Kidney epithelial cell (primary cell): ENCODE measurements around the gene ENAH. TPM values are rescaled to one million over a fixed set of nuclear protein-coding genes. Genes with fewer than 3 reads are reported as not detected.
"Not testable (repeated sequence)": the region's sequence is repeated elsewhere in the genome, so short reads cannot be mapped to it uniquely, and the experiment has no call there.

ENCODE experiments used
- DNase-seq: peaks from one replicate; pipeline ENCODE4 v3.0.0-alpha.2; 2010; ENCODE audit warnings: low read depth
- H3K27me3 ChIP-seq: 2 replicates; pipeline ENCODE4 v1.6.0; 2011; ENCODE audit warnings: low read length; ENCODE audit not compliant: control insufficient read depth, insufficient read depth
- H3K36me3 ChIP-seq: 2 replicates; pipeline ENCODE4 v1.5.1; 2011; ENCODE audit warnings: low read length; ENCODE audit not compliant: control insufficient read depth, insufficient read depth
- H3K4me3 ChIP-seq: 2 replicates; pipeline ENCODE4 v1.5.1; 2011; ENCODE audit warnings: low read depth, mild to moderate bottlenecking, control low read depth, low read length
- total RNA-seq: library from RNA; depleted of rRNA; stranded (reverse); fragments of >200 nt; gene quantifications from 2 replicates; pipeline ENCODE4 v1.2.3, GENCODE V29; 2015
- TF ChIP-seq, protein P1 (sequence below): IDR thresholded peaks from 2 replicates; pipeline ENCODE4 v1.5.1; 2011; ENCODE audit warnings: mild to moderate bottlenecking, moderate library complexity, low read length, control low read depth, inconsistent platforms; ENCODE audit not compliant: insufficient read depth, poor library complexity, severe bottlenecking

Gene ENAH
- total RNA-seq, 1 donor from 2014 or later, result 95.8 TPM

GRCh38 chr1:225631021-225631663, 21.8 kb downstream of the ENAH start:
- TF ChIP-seq, protein P1, sequence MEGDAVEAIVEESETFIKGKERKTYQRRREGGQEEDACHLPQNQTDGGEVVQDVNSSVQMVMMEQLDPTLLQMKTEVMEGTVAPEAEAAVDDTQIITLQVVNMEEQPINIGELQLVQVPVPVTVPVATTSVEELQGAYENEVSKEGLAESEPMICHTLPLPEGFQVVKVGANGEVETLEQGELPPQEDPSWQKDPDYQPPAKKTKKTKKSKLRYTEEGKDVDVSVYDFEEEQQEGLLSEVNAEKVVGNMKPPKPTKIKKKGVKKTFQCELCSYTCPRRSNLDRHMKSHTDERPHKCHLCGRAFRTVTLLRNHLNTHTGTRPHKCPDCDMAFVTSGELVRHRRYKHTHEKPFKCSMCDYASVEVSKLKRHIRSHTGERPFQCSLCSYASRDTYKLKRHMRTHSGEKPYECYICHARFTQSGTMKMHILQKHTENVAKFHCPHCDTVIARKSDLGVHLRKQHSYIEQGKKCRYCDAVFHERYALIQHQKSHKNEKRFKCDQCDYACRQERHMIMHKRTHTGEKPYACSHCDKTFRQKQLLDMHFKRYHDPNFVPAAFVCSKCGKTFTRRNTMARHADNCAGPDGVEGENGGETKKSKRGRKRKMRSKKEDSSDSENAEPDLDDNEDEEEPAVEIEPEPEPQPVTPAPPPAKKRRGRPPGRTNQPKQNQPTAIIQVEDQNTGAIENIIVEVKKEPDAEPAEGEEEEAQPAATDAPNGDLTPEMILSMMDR, result no peak
- no peaks in the 10 kb centered on the region for H3K36me3 ChIP-seq
- no peak overlapping the region for H3K4me3 ChIP-seq
- DNase-seq, result no peak
- H3K27me3 ChIP-seq, result no peaks in the 10 kb centered on the region

GRCh38 chr1:225629483-225629882, 23.4 kb downstream of the ENAH start:
- Histone ChIP-seq H3K27me3 (no peaks in the 10 kb centered on the region), H3K4me3 (no peak overlapping the region), H3K36me3 (no peaks in the 10 kb centered on the region)
- TF ChIP-seq, protein P1, result no peak
- no peak for DNase-seq

DNA sequence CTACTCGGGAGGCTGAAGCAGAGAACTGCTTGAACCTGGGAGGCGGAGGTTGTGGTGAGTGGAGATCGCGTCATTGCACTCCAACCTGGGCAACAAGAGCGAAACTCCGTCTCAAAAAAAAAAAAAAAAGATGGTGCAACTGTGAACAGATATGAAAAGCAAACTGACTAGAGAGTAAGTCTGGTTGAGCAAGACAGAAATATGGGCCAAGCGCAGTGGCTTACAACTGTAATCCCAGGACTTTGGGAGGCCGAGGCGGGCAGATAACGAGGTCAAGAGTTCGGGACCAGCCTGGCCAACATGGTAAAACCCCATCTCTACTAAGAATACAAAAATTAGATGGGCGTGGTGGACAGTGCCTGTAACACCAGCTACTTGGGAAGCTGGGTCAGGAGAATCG, 24.1 kb downstream of the ENAH start:
- not testable (repeated sequence) for H3K4me3 ChIP-seq, H3K36me3 ChIP-seq, DNase-seq, H3K27me3 ChIP-seq

- Histone ChIP-seq H3K27me3 (no peaks in the 10 kb centered on the region), H3K4me3 (no peak overlapping the region), H3K36me3 (no peaks in the 10 kb centered on the region)
- TF ChIP-seq, protein P1, result no peak
- DNase-seq, result no peak
Measured at GRCh38 chr1:225627304-225627947, 25.5 kb downstream of the ENAH start.

- DNase-seq, result no peak
- H3K4me3 ChIP-seq, result no peak overlapping the region
- TF ChIP-seq, protein P1, result no peak
- H3K36me3 ChIP-seq, result no peaks in the 10 kb centered on the region
- no peaks in the 10 kb centered on the region for H3K27me3 ChIP-seq
Measured at GRCh38 chr1:225626698-225627097, 26.2 kb downstream of the ENAH start.

DNA sequence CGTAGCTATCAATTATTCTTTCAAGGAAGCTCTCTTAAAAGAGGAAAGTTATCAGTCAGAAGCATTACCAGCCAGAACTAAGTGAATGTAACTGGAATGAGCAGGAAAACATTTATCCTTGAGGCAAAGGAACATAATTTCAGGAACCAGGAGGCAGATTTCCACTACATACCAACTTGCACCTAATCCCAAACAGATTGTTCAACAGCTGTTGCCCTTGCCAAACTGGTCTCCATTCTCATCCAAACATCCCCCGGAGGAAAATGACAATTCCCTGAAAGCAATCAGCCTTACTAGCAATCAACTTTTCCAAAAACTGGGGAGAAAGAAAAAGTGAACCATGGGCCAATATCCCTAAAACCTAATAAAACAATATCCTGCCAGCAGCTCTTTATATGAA, 35.0 kb downstream of the ENAH start:
- Histone ChIP-seq H3K4me3 (no peak overlapping the region), H3K36me3 (no peaks in the 10 kb centered on the region), H3K27me3 (no peaks in the 10 kb centered on the region)
- TF ChIP-seq, protein P1, result no peak
- no peak for DNase-seq
